ENCODE data around the gene RCE1. TPM values are rescaled to one million over a fixed set of nuclear protein-coding genes. Genes with fewer than 3 reads are reported as not detected.

The RCE1 gene
- total and polyA plus RNA-seq, 8 donors: 16.4 to 22.7 (median 20.3) TPM

GRCh38 chr11:66854729-66855211 lies 11.5 kb downstream of the RCE1 start:
- DNase-seq (peak in 1 of 4 donors; percentile 61), ATAC-seq (no peak)
- H3K4me3 ChIP-seq: no peak overlapping the region
- no peaks in the 10 kb centered on the region for H3K27me3 ChIP-seq
- intact Hi-C loops (cut with DNase I): no loop called here
- TF ChIP-seq, protein P1, sequence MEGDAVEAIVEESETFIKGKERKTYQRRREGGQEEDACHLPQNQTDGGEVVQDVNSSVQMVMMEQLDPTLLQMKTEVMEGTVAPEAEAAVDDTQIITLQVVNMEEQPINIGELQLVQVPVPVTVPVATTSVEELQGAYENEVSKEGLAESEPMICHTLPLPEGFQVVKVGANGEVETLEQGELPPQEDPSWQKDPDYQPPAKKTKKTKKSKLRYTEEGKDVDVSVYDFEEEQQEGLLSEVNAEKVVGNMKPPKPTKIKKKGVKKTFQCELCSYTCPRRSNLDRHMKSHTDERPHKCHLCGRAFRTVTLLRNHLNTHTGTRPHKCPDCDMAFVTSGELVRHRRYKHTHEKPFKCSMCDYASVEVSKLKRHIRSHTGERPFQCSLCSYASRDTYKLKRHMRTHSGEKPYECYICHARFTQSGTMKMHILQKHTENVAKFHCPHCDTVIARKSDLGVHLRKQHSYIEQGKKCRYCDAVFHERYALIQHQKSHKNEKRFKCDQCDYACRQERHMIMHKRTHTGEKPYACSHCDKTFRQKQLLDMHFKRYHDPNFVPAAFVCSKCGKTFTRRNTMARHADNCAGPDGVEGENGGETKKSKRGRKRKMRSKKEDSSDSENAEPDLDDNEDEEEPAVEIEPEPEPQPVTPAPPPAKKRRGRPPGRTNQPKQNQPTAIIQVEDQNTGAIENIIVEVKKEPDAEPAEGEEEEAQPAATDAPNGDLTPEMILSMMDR (IDR thresholded peaks at IDR 0.05): no peak
- H3K4me1 ChIP-seq: peaks cover 4 to 17% of the 10 kb centered on the region in 2 donors
- no peak overlapping the region for H3K27ac ChIP-seq
- H3K36me3 ChIP-seq: peaks cover 0 to 15% of the 10 kb centered on the region in 2 donors
- no peaks in the 10 kb centered on the region for H3K9me3 ChIP-seq

GRCh38 chr11:66855574-66856495 lies 12.6 kb downstream of the RCE1 start:
- Histone ChIP-seq H3K4me1 (peaks cover 4 to 17% of the 10 kb centered on the region in 2 donors), H3K9me3 (no peaks in the 10 kb centered on the region), H3K36me3 (peaks cover 0 to 20% of the 10 kb centered on the region in 2 donors), H3K27me3 (no peaks in the 10 kb centered on the region), H3K27ac (peak overlapping the region; percentile 92 to 93), H3K4me3 (peak overlapping the region; percentile 65 to 75)
- peak; percentile 95 for ATAC-seq
- TF ChIP-seq, protein P1 (IDR thresholded peaks at IDR 0.05): no peak
- intact Hi-C loops (cut with DNase I): no loop called here
- DNase-seq: peak; percentile 83 to 100 (median 96)

DNA sequence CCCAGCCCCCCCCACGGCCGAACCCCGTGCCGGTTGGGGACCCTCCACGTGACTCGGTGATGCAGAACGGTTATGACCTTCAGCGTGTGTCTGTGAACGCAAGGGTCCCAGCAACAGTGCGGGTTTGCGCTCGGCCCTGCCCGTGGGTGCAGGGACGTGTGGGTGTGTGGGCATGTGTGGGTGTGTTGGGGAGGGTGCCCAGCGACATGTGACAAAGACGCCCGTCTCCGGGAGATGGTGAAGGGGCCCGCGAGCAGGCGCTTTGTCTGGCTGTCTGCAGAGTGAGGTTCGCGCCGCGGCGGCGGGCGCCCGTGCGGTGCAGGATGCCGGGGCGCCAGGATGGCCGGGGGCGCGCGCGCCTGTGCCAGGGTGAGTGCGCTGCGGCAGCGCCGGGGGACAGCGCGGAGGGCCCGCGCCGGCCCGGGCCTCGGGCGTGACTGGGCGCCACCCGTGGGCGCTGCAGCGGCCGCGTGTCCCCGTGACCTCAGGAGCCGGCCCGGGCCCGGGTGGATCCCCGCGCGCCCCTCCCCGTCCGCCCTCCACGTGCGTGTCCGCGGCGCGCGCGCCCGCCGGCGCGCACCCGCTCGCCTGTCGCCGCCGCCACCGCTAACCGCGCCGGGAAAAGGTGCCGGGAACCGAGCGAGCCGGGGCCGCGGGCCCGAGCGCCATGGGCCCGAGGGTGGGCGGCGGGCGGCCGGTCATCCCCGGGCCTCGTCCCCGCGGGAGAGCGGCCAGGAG lies 13.4 kb downstream of the RCE1 start, which contains the start of gene LRFN4:
TSS of gene LRFN4 (plus strand) at position 569 of the 738 bp plus-strand sequence. CDS start 681 bp downstream, outside the sequence.
- TF ChIP-seq, protein P1 (IDR thresholded peaks at IDR 0.05): no peak
- intact Hi-C loops (cut with DNase I): no loop called here
- Histone ChIP-seq H3K27ac (peak within 1 kb of the TSS; percentile 92 to 93), H3K27me3 (no peaks in the 10 kb centered on the region), H3K9me3 (no peaks in the 10 kb centered on the region), H3K4me3 (peak within 1 kb of the TSS; percentile 65 to 75), H3K4me1 (peaks cover 4 to 17% of the 10 kb centered on the region in 2 donors), H3K36me3 (peaks cover 0 to 20% of the 10 kb centered on the region in 2 donors)
- DNase-seq: peak in 3 of 4 donors; percentile 56 to 86 (median 65)
- ATAC-seq: peak; percentile 43

DNA sequence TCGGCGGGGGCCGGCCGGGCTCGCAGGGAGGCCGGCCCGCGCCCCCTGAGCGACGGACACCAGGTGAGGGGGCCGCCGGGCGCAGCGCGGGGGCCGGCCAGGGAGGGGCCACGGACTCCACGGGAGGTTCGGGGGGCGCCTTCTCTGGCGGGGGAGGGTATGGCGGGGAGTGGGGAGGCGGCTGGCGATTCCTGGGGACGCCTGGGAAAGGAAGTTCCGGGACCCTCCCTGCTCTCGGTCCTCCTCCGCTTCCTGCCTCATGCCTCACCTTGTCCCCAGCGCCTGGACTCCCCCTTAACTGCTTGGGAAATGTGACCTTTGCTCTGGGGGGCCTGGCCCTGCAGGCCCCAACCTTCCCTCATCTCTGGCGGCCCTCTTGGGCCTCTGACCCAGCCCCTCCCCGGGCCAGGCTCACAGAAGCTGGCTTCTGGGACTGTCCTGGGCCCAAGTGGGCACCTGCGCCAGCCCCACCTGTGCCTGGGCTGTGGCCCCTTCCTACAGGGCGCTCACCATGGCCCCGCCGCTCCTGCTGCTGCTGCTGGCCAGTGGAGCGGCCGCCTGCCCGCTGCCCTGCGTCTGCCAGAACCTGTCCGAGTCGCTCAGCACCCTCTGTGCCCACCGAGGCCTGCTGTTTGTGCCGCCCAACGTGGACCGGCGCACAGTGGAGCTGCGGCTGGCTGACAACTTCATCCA lies 14.1 kb downstream of the RCE1 start:
- Histone ChIP-seq H3K27me3 (no peaks in the 10 kb centered on the region), H3K4me3 (peak overlapping the region; percentile 13 to 75), H3K9me3 (no peaks in the 10 kb centered on the region), H3K4me1 (peaks cover 4 to 17% of the 10 kb centered on the region in 2 donors), H3K27ac (no peak overlapping the region), H3K36me3 (peaks cover 0 to 20% of the 10 kb centered on the region in 2 donors)
- DNase-seq (peak in 2 of 4 donors; percentile 36 to 71), ATAC-seq (no peak)
- TF ChIP-seq, protein P1 (IDR thresholded peaks at IDR 0.05): no peak
- intact Hi-C loops (cut with DNase I): no loop called here

Measured in left lung (tissue), 10 donors.